ENCODE results near the gene TICAM2.

Gene TICAM2

DNA sequence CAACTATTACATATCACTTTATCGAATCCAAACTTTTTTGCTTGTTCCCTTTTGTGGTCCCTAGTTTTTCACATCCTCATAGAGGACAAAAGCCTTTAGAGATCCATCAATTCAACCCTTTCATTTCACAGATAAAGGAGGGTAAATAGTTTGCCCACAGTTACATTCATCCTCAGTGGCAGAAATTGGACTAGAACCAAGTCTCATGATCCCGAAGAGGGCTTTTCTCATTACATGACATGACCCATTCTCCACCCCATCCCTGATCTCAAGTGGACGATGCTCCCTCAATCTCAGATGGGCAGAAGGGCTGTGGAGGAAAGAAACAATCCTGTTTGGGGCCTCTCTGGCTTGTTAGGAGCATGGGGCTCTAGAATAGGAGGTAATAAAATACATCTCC lies 23.1 kb downstream of the TICAM2 start:
- Histone ChIP-seq H3K36me3 (replicated peaks; ENCODE audit: insufficient read depth, low read length) (no peaks in the 10 kb centered on the region), H2AFZ (ENCODE audit: low read length) (no peak overlapping the region), H4K20me1 (ENCODE audit: insufficient read depth, low read length) (no peaks in the 10 kb centered on the region), H3K9me3 (replicated peaks; ENCODE audit: insufficient read depth, low read length) (no peaks in the 10 kb centered on the region), H3K4me1 (ENCODE audit: low read length) (0 out of 2 replicates have a peak, but pooled peaks cover 2% of the 10 kb centered on the region), H3K27me3 (replicated peaks; ENCODE audit: insufficient read depth, low read length) (no peaks in the 10 kb centered on the region), H3K9me2 (replicated peaks; ENCODE audit: insufficient read depth, low read length) (no peaks in the 10 kb centered on the region), H3K9ac (ENCODE audit: low read length) (no peak overlapping the region), H3K4me2 (ENCODE audit: low read depth, low read length) (no peak overlapping the region), H3K27ac (ENCODE audit: low read length) (no peak overlapping the region), H3F3A (ENCODE audit: insufficient read depth, low read length) (no peaks in the 10 kb centered on the region), H3K79me2 (ENCODE audit: low read length) (no peaks in the 10 kb centered on the region), H3K4me3 (ENCODE audit: low read length) (no peak overlapping the region)
- DNase-seq, result no peak
- no peak for TF ChIP-seq EZH2phosphoT487 (IDR thresholded peaks at IDR 0.05; ENCODE audit: low read length)
- TF ChIP-seq, protein P1, sequence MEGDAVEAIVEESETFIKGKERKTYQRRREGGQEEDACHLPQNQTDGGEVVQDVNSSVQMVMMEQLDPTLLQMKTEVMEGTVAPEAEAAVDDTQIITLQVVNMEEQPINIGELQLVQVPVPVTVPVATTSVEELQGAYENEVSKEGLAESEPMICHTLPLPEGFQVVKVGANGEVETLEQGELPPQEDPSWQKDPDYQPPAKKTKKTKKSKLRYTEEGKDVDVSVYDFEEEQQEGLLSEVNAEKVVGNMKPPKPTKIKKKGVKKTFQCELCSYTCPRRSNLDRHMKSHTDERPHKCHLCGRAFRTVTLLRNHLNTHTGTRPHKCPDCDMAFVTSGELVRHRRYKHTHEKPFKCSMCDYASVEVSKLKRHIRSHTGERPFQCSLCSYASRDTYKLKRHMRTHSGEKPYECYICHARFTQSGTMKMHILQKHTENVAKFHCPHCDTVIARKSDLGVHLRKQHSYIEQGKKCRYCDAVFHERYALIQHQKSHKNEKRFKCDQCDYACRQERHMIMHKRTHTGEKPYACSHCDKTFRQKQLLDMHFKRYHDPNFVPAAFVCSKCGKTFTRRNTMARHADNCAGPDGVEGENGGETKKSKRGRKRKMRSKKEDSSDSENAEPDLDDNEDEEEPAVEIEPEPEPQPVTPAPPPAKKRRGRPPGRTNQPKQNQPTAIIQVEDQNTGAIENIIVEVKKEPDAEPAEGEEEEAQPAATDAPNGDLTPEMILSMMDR (IDR thresholded peaks at IDR 0.05; ENCODE audit: low read length), result no peak
- TF ChIP-seq EZH2 (optimal IDR thresholded peaks at IDR 0.05; ENCODE audit: low read depth, low read length), result no peak

GRCh38 chr5:115578657-115579056 lies 23.6 kb downstream of the TICAM2 start:
- no peak overlapping the region for H3K27ac ChIP-seq (ENCODE audit: low read length)

DNA sequence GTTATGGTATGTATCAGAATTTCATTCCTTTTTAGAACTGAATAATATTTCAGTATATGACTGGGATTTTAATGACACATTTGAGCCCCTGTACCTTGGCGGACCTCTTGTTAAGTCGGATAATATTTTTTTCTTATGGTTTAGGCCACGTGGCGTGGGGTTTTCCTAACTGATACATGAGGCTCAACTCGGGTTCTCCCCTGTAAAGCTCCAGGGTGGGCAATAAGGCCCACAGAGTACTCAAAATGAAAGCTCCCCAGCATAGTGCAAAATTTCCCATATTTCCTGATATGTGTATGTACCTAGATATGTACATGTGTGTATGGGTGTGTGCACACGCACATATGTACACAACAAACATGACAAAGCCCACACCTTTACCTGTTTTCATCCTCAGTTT lies 24.5 kb downstream of the TICAM2 start:
- Histone ChIP-seq H4K20me1 (ENCODE audit: insufficient read depth, low read length) (no peaks in the 10 kb centered on the region), H3K4me3 (ENCODE audit: low read length) (no peak overlapping the region), H3K79me2 (ENCODE audit: low read length) (no peaks in the 10 kb centered on the region), H2AFZ (ENCODE audit: low read length) (no peak overlapping the region), H3K9me2 (replicated peaks; ENCODE audit: insufficient read depth, low read length) (no peaks in the 10 kb centered on the region), H3K36me3 (replicated peaks; ENCODE audit: insufficient read depth, low read length) (no peaks in the 10 kb centered on the region), H3K9me3 (replicated peaks; ENCODE audit: insufficient read depth, low read length) (no peaks in the 10 kb centered on the region), H3K27me3 (replicated peaks; ENCODE audit: insufficient read depth, low read length) (no peaks in the 10 kb centered on the region), H3K4me1 (ENCODE audit: low read length) (0 out of 2 replicates have a peak, but pooled peaks cover 3% of the 10 kb centered on the region), H3K4me2 (ENCODE audit: low read depth, low read length) (no peak overlapping the region), H3K27ac (ENCODE audit: low read length) (no peak overlapping the region), H3K9ac (ENCODE audit: low read length) (no peak overlapping the region), H3F3A (ENCODE audit: insufficient read depth, low read length) (no peaks in the 10 kb centered on the region)
- TF ChIP-seq, protein P1 (IDR thresholded peaks at IDR 0.05; ENCODE audit: low read length), result no peak
- TF ChIP-seq EZH2phosphoT487 (IDR thresholded peaks at IDR 0.05; ENCODE audit: low read length) (no peak), EZH2 (optimal IDR thresholded peaks at IDR 0.05; ENCODE audit: low read depth, low read length) (no peak)
- DNase-seq, result no peak

More at GRCh38 chr5:115578657-115579056, 23.6 kb downstream of the TICAM2 start:
- H3K36me3 ChIP-seq (replicated peaks; ENCODE audit: insufficient read depth, low read length), result no peaks in the 10 kb centered on the region
- H3K79me2 ChIP-seq (ENCODE audit: low read length), result no peaks in the 10 kb centered on the region
- TF ChIP-seq EZH2phosphoT487 (IDR thresholded peaks at IDR 0.05; ENCODE audit: low read length) (no peak), EZH2 (optimal IDR thresholded peaks at IDR 0.05; ENCODE audit: low read depth, low read length) (no peak)
- TF ChIP-seq, protein P1 (IDR thresholded peaks at IDR 0.05; ENCODE audit: low read length), result no peak
- H3K4me3 ChIP-seq (ENCODE audit: low read length), result no peak overlapping the region
- no peak overlapping the region for H3K9ac ChIP-seq (ENCODE audit: low read length)
- H3K27me3 ChIP-seq (replicated peaks; ENCODE audit: insufficient read depth, low read length), result no peaks in the 10 kb centered on the region
- 0 out of 2 replicates have a peak, but pooled peaks cover 3% of the 10 kb centered on the region for H3K4me1 ChIP-seq (ENCODE audit: low read length)
- no peak overlapping the region for H2AFZ ChIP-seq (ENCODE audit: low read length)
- H3K4me2 ChIP-seq (ENCODE audit: low read depth, low read length), result no peak overlapping the region
- no peaks in the 10 kb centered on the region for H3K9me2 ChIP-seq (replicated peaks; ENCODE audit: insufficient read depth, low read length)
- H3F3A ChIP-seq (ENCODE audit: insufficient read depth, low read length), result no peaks in the 10 kb centered on the region
- no peak for DNase-seq
- H4K20me1 ChIP-seq (ENCODE audit: insufficient read depth, low read length), result no peaks in the 10 kb centered on the region
- no peaks in the 10 kb centered on the region for H3K9me3 ChIP-seq (replicated peaks; ENCODE audit: insufficient read depth, low read length)

Measured in MM.1S (cell line).